ENCODE results near the gene CCDC73.
"Not testable (repeated sequence)": the region's sequence is repeated elsewhere in the genome, so short reads cannot be mapped to it uniquely, and the experiment has no call there.

Gene CCDC73

DNA sequence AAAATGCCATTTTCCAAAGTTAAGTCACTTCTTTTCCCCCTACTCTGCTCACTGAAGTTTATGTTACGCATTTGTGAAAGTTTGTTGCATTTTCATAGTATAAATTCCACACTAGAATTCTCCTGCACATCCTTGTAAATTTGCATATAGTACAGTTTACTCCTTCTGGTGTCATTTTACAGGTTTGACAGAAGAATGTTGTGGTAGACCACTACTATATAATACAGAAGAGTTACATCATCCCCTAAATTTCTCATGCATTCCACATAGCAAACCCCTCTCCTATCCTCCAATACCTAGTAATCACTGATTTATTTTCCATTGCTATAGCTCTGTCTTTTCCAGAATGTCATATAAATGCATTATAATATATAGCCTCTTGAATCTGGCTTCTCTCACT is 64.5 kb downstream of the CCDC73 start:
- no peak for DNase-seq (ENCODE audit: low read depth in 1 of 2, low spot score in 1 of 2)
- Histone ChIP-seq H3K27me3 (ENCODE audit: insufficient read depth, poor library complexity, severe bottlenecking) (no peaks in the 10 kb centered on the region), H3K27ac (replicated peaks) (no peak overlapping the region), H3K4me3 (replicated peaks; ENCODE audit: insufficient read depth, low read length) (no peak overlapping the region)
- TF ChIP-seq, protein P1, sequence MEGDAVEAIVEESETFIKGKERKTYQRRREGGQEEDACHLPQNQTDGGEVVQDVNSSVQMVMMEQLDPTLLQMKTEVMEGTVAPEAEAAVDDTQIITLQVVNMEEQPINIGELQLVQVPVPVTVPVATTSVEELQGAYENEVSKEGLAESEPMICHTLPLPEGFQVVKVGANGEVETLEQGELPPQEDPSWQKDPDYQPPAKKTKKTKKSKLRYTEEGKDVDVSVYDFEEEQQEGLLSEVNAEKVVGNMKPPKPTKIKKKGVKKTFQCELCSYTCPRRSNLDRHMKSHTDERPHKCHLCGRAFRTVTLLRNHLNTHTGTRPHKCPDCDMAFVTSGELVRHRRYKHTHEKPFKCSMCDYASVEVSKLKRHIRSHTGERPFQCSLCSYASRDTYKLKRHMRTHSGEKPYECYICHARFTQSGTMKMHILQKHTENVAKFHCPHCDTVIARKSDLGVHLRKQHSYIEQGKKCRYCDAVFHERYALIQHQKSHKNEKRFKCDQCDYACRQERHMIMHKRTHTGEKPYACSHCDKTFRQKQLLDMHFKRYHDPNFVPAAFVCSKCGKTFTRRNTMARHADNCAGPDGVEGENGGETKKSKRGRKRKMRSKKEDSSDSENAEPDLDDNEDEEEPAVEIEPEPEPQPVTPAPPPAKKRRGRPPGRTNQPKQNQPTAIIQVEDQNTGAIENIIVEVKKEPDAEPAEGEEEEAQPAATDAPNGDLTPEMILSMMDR (IDR thresholded peaks at IDR 0.05; ENCODE audit: insufficient read depth, low read length) = no peak
- TF ChIP-seq REST (IDR thresholded peaks at IDR 0.05; ENCODE audit: insufficient replicate concordance, low read depth) (no peak), SPI1 (IDR thresholded peaks at IDR 0.05; ENCODE audit: borderline replicate concordance, low read depth) (no peak), GABPA (IDR thresholded peaks at IDR 0.05; ENCODE audit: low read depth) (no peak), POLR2AphosphoS5 (IDR thresholded peaks at IDR 0.05; ENCODE audit: low read depth) (no peak)

DNA sequence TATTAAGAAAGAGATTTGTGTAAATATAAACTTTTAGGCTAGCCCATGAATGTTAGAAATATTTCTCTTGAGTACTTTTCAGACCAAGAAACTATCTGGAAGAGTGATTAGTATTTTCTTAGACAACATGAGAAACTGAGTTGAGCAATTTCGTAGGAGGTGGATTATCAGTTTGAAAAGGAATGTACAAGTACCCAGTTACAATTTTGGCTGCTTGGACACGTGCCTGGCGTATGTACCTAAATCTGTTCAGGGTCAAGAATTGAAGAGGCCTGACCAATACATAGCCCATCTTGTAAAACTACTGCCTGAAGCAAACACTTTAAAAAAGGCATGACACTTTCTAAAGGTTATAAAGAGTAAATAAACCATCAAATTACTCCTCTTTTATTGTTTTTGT is 71.1 kb downstream of the CCDC73 start:
- no peak for TF ChIP-seq SPI1 (IDR thresholded peaks at IDR 0.05; ENCODE audit: borderline replicate concordance, low read depth)

GRCh38 chr11:32722255-32722654 is 72.2 kb downstream of the CCDC73 start:
- H3K27me3 ChIP-seq (ENCODE audit: insufficient read depth, poor library complexity, severe bottlenecking) = no peaks in the 10 kb centered on the region
- TF ChIP-seq REST (IDR thresholded peaks at IDR 0.05; ENCODE audit: insufficient replicate concordance, low read depth) = no peak
- TF ChIP-seq GABPA (IDR thresholded peaks at IDR 0.05; ENCODE audit: low read depth) = no peak
- TF ChIP-seq SPI1 (IDR thresholded peaks at IDR 0.05; ENCODE audit: borderline replicate concordance, low read depth) = no peak
- TF ChIP-seq, protein P1 (IDR thresholded peaks at IDR 0.05; ENCODE audit: insufficient read depth, low read length) = no peak
- no peak for TF ChIP-seq POLR2AphosphoS5 (IDR thresholded peaks at IDR 0.05; ENCODE audit: low read depth)
- H3K4me3 ChIP-seq (replicated peaks; ENCODE audit: insufficient read depth, low read length) = no peak overlapping the region
- DNase-seq (ENCODE audit: low read depth in 1 of 2, low spot score in 1 of 2) = no peak
- no peak overlapping the region for H3K27ac ChIP-seq (replicated peaks)

More for the DNA sequence above, 71.1 kb downstream of the CCDC73 start:
- DNase-seq (ENCODE audit: low read depth in 1 of 2, low spot score in 1 of 2) = no peak
- Histone ChIP-seq H3K27me3 (ENCODE audit: insufficient read depth, poor library complexity, severe bottlenecking) (no peaks in the 10 kb centered on the region), H3K4me3 (replicated peaks; ENCODE audit: insufficient read depth, low read length) (no peak overlapping the region), H3K27ac (replicated peaks) (no peak overlapping the region)

- TF ChIP-seq REST (IDR thresholded peaks at IDR 0.05; ENCODE audit: insufficient replicate concordance, low read depth) (no peak), POLR2AphosphoS5 (IDR thresholded peaks at IDR 0.05; ENCODE audit: low read depth) (no peak), GABPA (IDR thresholded peaks at IDR 0.05; ENCODE audit: low read depth) (no peak), SPI1 (IDR thresholded peaks at IDR 0.05; ENCODE audit: borderline replicate concordance, low read depth) (no peak)
- TF ChIP-seq, protein P1 (IDR thresholded peaks at IDR 0.05; ENCODE audit: insufficient read depth, low read length) = no peak
- Histone ChIP-seq H3K4me3 (replicated peaks; ENCODE audit: insufficient read depth, low read length) (no peak overlapping the region), H3K27me3 (ENCODE audit: insufficient read depth, poor library complexity, severe bottlenecking) (no peaks in the 10 kb centered on the region), H3K27ac (replicated peaks) (no peak overlapping the region)
- DNase-seq (ENCODE audit: low read depth in 1 of 2, low spot score in 1 of 2) = no peak
These were observed 81.0 kb downstream of the CCDC73 start for GRCh38 chr11:32713496-32713895.

- H3K27me3 ChIP-seq (ENCODE audit: insufficient read depth, poor library complexity, severe bottlenecking); H3K27ac ChIP-seq (replicated peaks); H3K4me3 ChIP-seq (replicated peaks; ENCODE audit: insufficient read depth, low read length); DNase-seq (ENCODE audit: low read depth in 1 of 2, low spot score in 1 of 2): not testable (repeated sequence)
These were observed 85.5 kb downstream of the CCDC73 start for GRCh38 chr11:32708978-32709377.
